CD4-positive, alpha-beta T cell treated with Interferon gamma for 1 hour (primary cell): Measurements from ENCODE around the gene SLC43A2.

ENCODE experiments used
- DNase-seq: peaks from one replicate; pipeline ENCODE4 v3.0.0-alpha.2; 2020

Gene SLC43A2

GRCh38 chr17:1533661-1534325 lies 94.8 kb downstream of the SLC43A2 start:
- DNase-seq = no peak

- peak; percentile 47 for DNase-seq
Observed at GRCh38 chr17:1532836-1533602, 95.6 kb downstream of the SLC43A2 start.

- no peak for DNase-seq
Observed at GRCh38 chr17:1529863-1530262, 98.8 kb downstream of the SLC43A2 start.

GRCh38 chr17:1526876-1527275 lies 101.8 kb downstream of the SLC43A2 start:
- peak; percentile 8 for DNase-seq

- no peak for DNase-seq
Observed at GRCh38 chr17:1522626-1523025, 106.0 kb downstream of the SLC43A2 start.

- no peak for DNase-seq
Observed at GRCh38 chr17:1521086-1521640, 107.5 kb downstream of the SLC43A2 start.

- DNase-seq = no peak
Observed at GRCh38 chr17:1519678-1520077, 109.0 kb downstream of the SLC43A2 start.
